Measurements from ENCODE around the gene ADM. TPM values are rescaled to one million over a fixed set of nuclear protein-coding genes. Genes with fewer than 3 reads are reported as not detected.
"Not testable (repeated sequence)": the region's sequence is repeated elsewhere in the genome, so short reads cannot be mapped to it uniquely, and the experiment has no call there.

The ADM gene
- 137 and 314 TPM in 2 replicates for total RNA-seq

- DNase-seq (ENCODE audit: low read depth in 2 of 2): peak; percentile 89 to 94
These were observed at the start of gene ADM for GRCh38 chr11:10304495-10305261. ADM (plus strand) TSS chr11:10305073; CDS start chr11:10305701, 628 bp downstream.

- peak; percentile 83 to 85 for DNase-seq (ENCODE audit: low read depth in 2 of 2)
These were observed 49.3 kb upstream of the ADM start for GRCh38 chr11:10255388-10256125.

DNA sequence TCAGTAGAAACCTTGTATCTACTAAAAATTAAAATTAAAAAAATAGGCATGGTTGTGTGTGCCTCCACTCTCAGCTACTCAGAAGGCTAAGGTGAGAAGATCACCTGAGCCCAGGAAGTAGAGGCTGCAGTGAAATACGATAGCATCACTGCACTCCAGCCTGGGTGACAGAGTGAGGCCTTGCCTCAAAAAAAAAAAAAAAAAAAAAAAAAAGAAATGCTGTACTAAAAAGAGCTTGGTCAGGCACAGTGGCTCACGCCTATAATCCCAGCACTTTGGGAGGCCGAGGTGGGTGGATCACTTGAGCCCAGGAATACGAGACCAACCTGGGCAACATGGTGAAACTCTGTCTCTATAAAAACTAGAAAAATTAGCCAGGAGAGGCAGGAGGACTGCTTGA, 47.4 kb upstream of the ADM start:
- DNase-seq (ENCODE audit: low read depth in 2 of 2): no peak

DNA sequence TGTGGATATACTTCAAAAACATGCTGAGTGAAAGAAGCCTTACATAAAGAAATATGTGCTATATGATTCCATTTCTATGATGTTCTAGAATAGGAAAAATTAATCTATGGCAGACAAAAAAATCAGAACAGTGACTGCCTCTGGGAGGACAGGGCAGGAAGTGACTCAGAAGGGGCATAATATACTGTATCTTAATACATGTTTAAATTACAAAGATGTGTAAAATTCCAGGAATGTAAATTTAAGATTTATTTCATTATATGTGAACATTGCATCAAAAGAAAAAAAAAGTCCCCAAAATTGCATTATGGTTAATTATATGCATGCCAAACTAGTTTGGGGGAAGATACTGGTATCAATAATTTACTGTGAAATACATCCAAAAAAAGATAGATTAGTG, 43.1 kb upstream of the ADM start:
- DNase-seq (ENCODE audit: low read depth in 2 of 2): peak in 1 of 2 donors; percentile 23

DNA sequence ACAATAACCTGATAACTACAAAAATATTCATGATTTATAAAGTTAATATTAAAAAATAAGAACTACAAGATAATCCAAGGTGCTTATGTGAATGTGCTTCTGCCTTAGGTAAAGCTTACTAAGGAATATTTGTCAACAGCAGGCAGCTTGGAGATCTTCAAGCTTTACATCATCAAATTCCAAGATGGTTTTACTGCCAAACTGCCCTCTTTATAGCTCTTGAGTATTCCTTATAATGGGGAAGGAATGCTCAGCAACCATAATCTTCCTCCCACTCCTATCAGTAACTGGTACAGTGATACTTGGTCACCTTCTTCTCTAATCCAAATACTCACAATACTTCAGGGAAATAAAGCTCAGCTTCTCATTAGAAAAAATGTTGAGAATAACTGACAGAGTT, 40.9 kb upstream of the ADM start:
- DNase-seq (ENCODE audit: low read depth in 2 of 2): no peak

DNA sequence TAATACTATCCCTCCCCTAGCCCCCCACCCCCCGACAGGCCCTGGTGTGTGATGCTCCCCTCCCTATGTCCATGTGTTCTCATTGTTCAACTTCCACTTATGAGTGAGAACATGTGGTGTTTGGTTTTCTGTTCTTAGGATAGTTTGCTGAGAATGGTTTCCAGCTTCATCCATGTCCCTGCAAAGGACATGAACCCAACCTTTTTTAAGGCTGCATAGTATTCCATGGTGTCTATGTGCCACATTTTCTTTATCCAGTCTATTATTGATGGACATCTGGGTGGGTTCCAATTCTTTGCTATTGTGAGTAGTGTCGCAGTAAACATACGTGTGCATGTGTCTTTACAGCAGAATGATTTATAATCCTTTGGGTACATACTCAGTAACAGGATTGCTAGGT, 40.2 kb upstream of the ADM start:
- DNase-seq (ENCODE audit: low read depth in 2 of 2): not testable (repeated sequence)

DNA sequence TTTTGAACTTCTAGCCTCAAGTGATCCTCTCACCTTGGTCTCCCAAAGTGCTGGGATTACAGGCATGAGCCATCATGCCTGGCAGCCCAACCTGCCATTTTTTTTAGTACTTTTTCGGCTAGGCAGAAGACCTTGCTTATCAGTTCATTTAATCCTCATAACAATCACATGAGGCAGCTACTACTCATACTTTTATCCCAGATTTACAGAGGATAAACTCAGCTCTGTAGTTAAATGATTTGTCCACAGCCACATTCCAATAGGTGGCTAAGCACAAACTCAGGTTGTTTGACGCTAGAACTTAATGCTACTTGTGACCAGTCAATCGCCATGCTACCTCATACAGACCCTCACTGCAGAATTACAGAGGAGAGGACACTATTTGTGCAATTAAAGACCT, 38.9 kb upstream of the ADM start:
- DNase-seq (ENCODE audit: low read depth in 2 of 2): no peak

GRCh38 chr11:10267821-10268220, 37.1 kb upstream of the ADM start:
- no peak for DNase-seq (ENCODE audit: low read depth in 2 of 2)

GRCh38 chr11:10268746-10269488, 36.0 kb upstream of the ADM start:
- DNase-seq (ENCODE audit: low read depth in 2 of 2): no peak

DNA sequence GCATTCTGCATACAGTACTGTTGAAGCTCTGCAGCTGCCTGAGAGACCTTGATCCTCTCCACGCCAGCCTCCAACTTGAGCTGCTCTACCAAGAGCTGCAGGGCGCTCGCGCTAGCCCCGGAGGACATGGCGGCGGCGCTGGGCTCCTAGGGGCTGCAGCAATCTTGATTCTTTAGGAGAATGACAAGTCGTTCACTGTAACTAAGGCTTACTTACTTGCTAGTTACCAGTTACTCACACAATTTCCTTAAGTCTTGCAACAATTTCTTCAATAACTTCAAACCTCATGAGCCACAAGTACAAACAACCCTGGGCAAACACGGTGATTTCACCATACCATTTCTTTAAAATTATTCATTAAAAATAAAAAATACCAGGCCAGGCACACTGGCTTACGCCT, 32.7 kb upstream of the ADM start:
- no peak for DNase-seq (ENCODE audit: low read depth in 2 of 2)

DNA sequence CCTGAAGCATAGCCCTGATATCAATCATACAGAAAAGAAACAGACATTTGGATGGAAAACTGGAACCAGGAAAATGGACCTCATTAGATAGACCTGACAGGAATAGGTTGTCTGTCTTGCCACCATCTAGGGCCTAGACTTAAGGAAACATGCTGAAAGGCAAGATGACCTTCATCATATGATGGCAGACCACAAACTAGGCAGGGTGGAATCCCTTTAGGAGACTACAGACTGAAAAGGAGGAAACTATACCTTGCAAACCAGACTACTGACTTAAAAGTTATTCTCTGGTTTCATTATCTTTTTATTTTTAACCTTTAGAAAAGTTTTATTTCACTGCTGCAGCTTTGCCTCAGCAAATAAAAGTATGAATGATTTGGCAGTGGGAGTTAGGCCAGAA, 31.1 kb upstream of the ADM start:
- DNase-seq (ENCODE audit: low read depth in 2 of 2): no peak

GRCh38 chr11:10274726-10275125, 30.1 kb upstream of the ADM start:
- no peak for DNase-seq (ENCODE audit: low read depth in 2 of 2)

DNA sequence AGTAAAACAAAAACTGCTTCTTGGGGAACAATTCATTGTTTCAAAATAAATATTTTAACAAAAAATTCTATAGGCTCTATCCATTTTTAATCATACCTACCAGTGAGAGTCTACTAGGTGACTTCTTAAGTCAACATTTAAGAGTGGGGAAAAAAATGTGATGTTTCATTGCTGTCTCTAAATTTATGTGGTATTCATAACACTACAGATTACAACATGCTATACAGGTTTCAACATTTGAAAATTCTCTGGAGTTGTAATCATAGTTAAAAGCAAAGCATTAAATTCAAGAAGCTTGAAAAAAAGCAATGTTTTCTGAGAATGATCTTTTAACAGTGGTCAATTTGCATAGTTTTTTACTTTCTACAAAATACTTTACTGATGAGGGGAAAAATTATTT, 29.2 kb upstream of the ADM start:
- DNase-seq (ENCODE audit: low read depth in 2 of 2): no peak

- no peak for DNase-seq (ENCODE audit: low read depth in 2 of 2)
These were observed 22.8 kb upstream of the ADM start for GRCh38 chr11:10282117-10282516.

GRCh38 chr11:10283991-10284390, 20.9 kb upstream of the ADM start:
- DNase-seq (ENCODE audit: low read depth in 2 of 2): no peak

DNA sequence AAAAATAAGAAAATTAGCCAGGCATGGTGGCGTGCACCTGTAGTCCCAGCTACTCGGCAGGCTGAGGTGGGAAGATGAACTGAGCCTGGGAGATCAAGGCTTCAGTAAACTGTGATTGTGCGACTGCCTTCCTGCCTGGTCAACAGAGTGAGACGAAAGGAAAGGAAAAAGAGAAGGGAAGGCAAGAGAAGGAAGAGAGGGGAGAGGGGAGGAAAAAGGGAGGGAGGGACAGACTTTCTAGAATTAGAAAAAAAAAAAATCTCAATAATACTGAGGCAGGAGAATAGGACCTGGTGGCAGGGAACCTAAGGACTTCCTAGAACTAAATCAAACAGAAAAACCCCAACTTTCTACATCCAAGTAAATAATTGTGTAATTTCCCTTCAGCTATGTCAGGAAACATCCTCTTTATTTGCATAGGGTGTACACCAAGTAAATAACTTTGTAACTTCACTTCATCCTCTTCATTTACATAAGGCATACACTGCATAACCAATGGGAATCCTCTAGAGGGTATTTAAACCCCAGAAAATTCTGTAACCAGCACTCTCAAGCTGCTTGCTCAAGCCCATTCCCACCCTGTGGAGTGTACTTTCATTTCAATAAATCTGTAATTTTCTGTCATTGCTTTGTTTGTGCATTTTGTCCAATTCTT, 19.6 kb upstream of the ADM start:
- DNase-seq (ENCODE audit: low read depth in 2 of 2): no peak

DNA sequence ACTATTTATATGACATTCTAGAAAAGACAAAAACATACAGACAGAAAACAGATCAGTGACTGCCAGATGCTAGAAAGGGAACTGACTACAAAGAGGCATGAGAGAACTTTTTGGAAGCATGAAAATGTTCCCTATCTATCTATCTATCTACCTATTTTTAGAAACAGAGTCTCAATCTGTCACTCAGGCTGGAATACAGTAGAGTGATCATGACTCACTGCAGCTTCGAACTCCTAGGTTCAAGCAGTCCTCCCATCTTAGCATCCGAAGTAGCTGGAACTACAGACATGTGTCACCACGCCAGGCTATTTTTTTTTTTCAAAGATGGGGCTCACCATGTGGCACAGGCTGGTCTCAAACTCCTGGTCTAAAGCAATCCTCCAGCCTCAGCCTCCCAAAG, 17.7 kb upstream of the ADM start:
- no peak for DNase-seq (ENCODE audit: low read depth in 2 of 2)

GRCh38 chr11:10287766-10288715, 16.8 kb upstream of the ADM start:
- DNase-seq (ENCODE audit: low read depth in 2 of 2): no peak

DNA sequence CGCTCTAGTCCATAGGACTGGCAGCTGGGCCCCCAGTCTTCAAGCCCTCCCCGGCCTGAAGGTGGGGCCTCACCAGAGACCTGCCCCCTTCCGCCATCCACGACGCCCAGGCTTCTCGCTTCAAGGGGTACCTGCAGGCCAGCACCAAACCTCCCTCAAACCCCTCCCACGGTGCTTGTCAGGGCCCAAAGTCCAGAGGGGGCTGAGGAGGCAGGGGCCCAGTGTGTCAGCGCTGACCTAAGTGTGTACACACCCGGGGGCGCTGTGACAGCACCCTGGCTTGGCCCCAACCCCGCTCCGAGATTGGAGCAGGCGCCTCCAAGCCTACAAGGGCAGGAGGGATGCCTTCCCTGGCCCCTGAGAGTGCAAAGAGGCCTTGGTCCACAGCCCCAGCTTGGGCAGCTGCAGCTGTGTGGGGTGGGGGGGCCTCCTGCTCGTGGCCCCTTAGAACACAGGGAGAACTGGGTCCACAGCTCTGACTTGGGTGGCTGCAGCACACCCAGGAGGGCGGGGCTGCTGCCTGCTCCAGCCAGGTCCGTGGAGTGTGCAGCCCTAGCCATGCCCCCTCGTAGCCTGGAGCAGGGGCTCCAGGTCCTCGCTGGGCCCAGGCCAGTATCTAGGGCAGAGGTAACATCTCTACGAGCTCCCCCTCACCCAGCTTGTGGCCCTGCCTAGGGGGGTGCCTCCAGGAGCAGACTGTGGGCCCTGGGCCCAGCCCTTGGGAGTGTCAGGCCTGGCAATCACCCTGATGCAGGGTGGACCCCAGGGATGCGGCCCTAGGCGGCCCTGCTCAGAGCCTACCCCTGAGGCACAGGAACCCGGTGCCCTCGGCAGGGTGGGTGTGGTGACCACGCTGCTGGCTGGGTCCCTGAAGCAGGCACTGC, 15.8 kb upstream of the ADM start:
- no peak for DNase-seq (ENCODE audit: low read depth in 2 of 2)
